Spleen (tissue), 11 donors: ENCODE measurements around the gene SLC25A10. TPM values are rescaled to one million over a fixed set of nuclear protein-coding genes. Genes with fewer than 3 reads are reported as not detected.

Source experiments
- DNase-seq: peaks from one replicate; pipeline ENCODE4 v3.0.0-alpha.2; 2020
- H3K27ac ChIP-seq, 8 donors: fragments of 200-600 bp; sonication (generic) in 7 of 8; 1 replicate in 4 of 8; 2 replicates in 4 of 8; pipeline versions ENCODE4 v1.5.0 to v1.8.0; 2016 to 2021; ENCODE audit warnings: inconsistent platforms in 4 of 8, mild to moderate bottlenecking in 4 of 8, moderate library complexity in 1 of 8
- H3K27me3 ChIP-seq, 7 donors: fragments of 200-600 bp; sonication (generic) in 6 of 7; replicated peaks in 1 of 7; 1 replicate in 4 of 7; 2 replicates in 3 of 7; pipeline versions ENCODE4 v1.5.0 to v1.8.0; 2016 to 2021; ENCODE audit warnings: inconsistent platforms in 3 of 7, mild to moderate bottlenecking in 1 of 7
- H3K36me3 ChIP-seq, 6 donors: fragments of 200-600 bp; sonication (generic) in 5 of 6; 1 replicate in 4 of 6; 2 replicates in 2 of 6; pipeline versions ENCODE4 v1.5.0 to v1.8.0; 2016 to 2021; ENCODE audit warnings: inconsistent platforms in 2 of 6
- H3K4me1 ChIP-seq, 6 donors: fragments of 200-600 bp; sonication (generic) in 5 of 6; 1 replicate in 3 of 6; 2 replicates in 3 of 6; pipeline versions ENCODE4 v1.5.0 to v1.8.0; 2016 to 2021; ENCODE audit warnings: inconsistent platforms in 3 of 6
- H3K4me3 ChIP-seq, 8 donors: fragments of 200-600 bp; sonication (generic) in 7 of 8; 1 replicate in 4 of 8; 2 replicates in 4 of 8; pipeline versions ENCODE4 v1.5.0 to v1.8.0; 2016 to 2021; ENCODE audit warnings: inconsistent platforms in 4 of 8, mild to moderate bottlenecking in 4 of 8, moderate library complexity in 2 of 8
- H3K9me3 ChIP-seq, 8 donors: fragments of 200-600 bp; sonication (generic) in 7 of 8; 1 replicate in 4 of 8; 2 replicates in 4 of 8; pipeline versions ENCODE4 v1.5.0 to v1.8.0; 2016 to 2021; ENCODE audit warnings: inconsistent platforms in 4 of 8
- POLR2A ChIP-seq, 3 donors: fragments of 450-650 bp; IDR thresholded peaks; one replicate each; pipeline ENCODE4 v1.5.1; 2017; ENCODE audit warnings: antibody characterized with exemption in 3 of 3, mild to moderate bottlenecking in 1 of 3
- POLR2AphosphoS5 ChIP-seq, 3 donors: sonication (generic); formaldehyde crosslinking; IDR thresholded peaks; one replicate each; pipeline ENCODE4 v1.5.1; 2017; ENCODE audit warnings: antibody characterized with exemption in 3 of 3
- WGBS, 5 donors: extraction: QIAGEN DNeasy Blood & Tissue Kit in 3 of 5; methylation state at CpG; one replicate each; pipeline versions ENCODE4 v1.1.5 to v1.1.7; 2013 to 2018; 5-methylcytosine and 5-hydroxymethylcytosine counted together
- intact Hi-C: fragments of 100-400 bp; cut with DNase I; formaldehyde crosslinking; loops from one replicate; pipeline ENCODE4 v1.15.0; 2023; ENCODE audit warnings: low total_unique reads
- polyA plus RNA-seq, 3 donors: library from polyadenylated mRNA; stranded (reverse); fragments of 200-250 nt; gene quantifications; one replicate each; pipeline ENCODE4 v1.2.1, GENCODE V29; 2013
- total RNA-seq, 7 donors: library from RNA; depleted of rRNA in 3 of 7; stranded (reverse); fragments of >200 nt in 3 of 7; fragmentation: NEBNext Ultra II Directional in 4 of 7; extraction: Animal tissue kit (Norgen Biotek cat#: 25700) in 4 of 7; gene quantifications; one replicate each; pipeline versions ENCODE4 v1.1.0 to v1.2.1, GENCODE V29; 2016 to 2021
- TF ChIP-seq, protein P1 (sequence below), 11 experiments: fragments of 200-600 bp in 7 of 11; fragments of 450-650 bp in 4 of 11; sonication (generic) in 4 of 11; IDR thresholded peaks in 8 of 11; conservative IDR thresholded peaks in 3 of 11; 1 replicate in 7 of 11; 2 replicates in 4 of 11; pipeline versions ENCODE4 v1.4.0 to v1.8.0; 2016 to 2021; ENCODE audit warnings: antibody characterized with exemption in 11 of 11, inconsistent platforms in 4 of 11, mild to moderate bottlenecking in 1 of 11
- donor health status: healthy with polysubstance abuse.
- donor health status: DM: no; HTN: no; CAD: no; lungs with moderate emphysema.
- donor health status: DM: no; HTN: no; CAD: no.
- donor health status: Bipolar disorder and iron deficiency.
- donor health status: healthy.
- donor health status: DM: no; HTN: no; CAD: no.
- donor health status: DM: yes; HTN: yes; CAD: no.

Gene SLC25A10
- total and polyA plus RNA-seq, 10 donors, result 2.9 to 7.7 (median 4.0) TPM

DNA sequence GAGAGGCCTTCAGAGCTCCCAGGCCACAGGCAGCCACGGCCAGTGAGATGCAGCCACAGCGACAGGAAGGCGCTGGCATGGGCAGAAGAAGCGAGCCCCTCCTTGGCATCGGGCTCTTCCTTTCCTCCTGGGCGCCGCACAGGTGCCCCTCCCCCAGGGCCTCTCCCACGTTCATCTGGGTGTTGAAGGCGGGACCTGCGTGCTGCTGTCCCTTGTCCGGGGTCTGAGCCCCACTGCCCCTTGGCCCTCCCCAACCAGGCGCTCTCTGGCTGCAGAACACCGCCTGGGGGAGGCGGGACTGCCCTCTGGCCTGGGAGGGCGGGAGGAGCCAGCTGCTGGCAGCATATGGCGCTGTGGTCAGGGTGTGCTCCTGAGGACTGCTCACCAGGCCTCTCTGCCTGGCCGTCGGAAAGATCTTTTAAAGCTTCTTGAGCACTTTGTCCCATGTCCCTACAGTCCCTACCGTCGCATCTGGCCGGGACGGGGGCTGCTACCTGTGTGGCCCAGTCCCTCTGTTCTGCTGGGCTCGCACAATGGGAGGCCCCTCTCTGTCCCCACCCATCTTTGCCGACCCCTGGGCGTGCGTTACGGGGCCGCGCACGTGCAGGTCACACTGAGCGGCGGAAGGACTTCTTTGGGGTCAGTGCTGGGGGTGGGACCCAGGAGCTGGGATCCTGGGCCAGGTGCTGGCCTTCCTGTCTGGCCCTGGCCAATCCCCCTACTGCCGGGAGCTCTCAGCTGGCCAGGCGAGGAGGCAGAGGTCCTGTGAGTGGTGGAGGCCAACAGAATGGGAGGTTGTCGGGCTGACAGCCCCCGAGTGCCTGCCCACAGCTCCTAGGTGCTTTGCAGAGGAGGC is 1.7 kb downstream of the SLC25A10 start:
- DNase-seq, result peak; percentile 76
- 74 to 88% (median 81%) methylated on average over 11 to 36 of the region's 36 CpGs for WGBS, 5 donors
- Histone ChIP-seq H3K4me3 (peak overlapping the region in 1 of 8 donors; percentile 99), H3K4me1 (peaks cover 22 to 57% (median 34%) of the 10 kb centered on the region in 6 donors), H3K27ac (no peak overlapping the region), H3K27me3 (no peaks in the 10 kb centered on the region), H3K9me3 (no peaks in the 10 kb centered on the region), H3K36me3 (peaks cover 0 to 33% (median 0%) of the 10 kb centered on the region in 6 donors)
- TF ChIP-seq POLR2AphosphoS5 (IDR thresholded peaks at IDR 0.05) (no peak), POLR2A (IDR thresholded peaks at IDR 0.05) (no peak)
- TF ChIP-seq, protein P1, sequence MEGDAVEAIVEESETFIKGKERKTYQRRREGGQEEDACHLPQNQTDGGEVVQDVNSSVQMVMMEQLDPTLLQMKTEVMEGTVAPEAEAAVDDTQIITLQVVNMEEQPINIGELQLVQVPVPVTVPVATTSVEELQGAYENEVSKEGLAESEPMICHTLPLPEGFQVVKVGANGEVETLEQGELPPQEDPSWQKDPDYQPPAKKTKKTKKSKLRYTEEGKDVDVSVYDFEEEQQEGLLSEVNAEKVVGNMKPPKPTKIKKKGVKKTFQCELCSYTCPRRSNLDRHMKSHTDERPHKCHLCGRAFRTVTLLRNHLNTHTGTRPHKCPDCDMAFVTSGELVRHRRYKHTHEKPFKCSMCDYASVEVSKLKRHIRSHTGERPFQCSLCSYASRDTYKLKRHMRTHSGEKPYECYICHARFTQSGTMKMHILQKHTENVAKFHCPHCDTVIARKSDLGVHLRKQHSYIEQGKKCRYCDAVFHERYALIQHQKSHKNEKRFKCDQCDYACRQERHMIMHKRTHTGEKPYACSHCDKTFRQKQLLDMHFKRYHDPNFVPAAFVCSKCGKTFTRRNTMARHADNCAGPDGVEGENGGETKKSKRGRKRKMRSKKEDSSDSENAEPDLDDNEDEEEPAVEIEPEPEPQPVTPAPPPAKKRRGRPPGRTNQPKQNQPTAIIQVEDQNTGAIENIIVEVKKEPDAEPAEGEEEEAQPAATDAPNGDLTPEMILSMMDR (IDR thresholded peaks at IDR 0.05 in 8 of 11, conservative IDR thresholded peaks at IDR 0.05 in 3 of 11), result no peak
- intact Hi-C loops, result no loop called here

DNA sequence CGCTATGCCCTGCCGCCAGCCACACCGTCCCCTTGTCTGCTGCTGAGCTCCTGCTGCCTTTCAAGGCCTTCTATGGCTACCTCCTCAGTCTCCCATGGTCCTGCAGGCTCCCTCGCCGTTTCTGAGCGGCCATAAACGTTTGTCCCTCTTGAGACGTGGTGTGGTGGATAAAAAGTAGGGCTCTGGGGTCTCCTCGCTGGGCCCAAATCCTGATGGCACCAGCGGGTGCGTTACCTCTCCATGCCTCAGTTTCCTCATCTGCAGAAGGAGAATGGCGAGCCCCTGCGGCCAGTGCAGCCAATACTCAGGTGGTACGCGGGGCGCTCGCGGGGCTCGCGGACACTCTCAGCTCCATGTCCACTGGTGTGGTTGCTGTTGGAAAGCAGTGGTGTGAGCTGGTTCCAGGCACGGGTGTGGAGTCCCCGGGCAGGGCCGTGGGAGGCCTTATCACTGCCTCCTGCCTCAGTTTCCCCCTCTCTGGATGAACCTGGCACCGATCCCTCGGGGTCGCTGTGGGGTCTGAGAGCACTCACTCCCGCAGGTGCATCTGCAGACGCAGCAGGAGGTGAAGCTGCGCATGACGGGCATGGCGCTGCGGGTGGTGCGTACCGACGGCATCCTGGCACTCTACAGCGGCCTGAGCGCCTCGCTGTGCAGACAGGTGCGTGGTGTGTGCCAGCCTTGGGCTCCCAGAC is 2.5 kb downstream of the SLC25A10 start:
- intact Hi-C loops, result no loop called here
- H3K9me3 ChIP-seq, result no peaks in the 10 kb centered on the region
- H3K4me3 ChIP-seq, result no peak overlapping the region
- TF ChIP-seq POLR2A (IDR thresholded peaks at IDR 0.05) (no peak), POLR2AphosphoS5 (IDR thresholded peaks at IDR 0.05) (no peak)
- TF ChIP-seq, protein P1 (IDR thresholded peaks at IDR 0.05 in 8 of 11, conservative IDR thresholded peaks at IDR 0.05 in 3 of 11), result no peak
- 94 to 97% (median 95%) methylated on average over 23 to 39 of the region's 39 CpGs for WGBS, 5 donors
- no peaks in the 10 kb centered on the region for H3K27me3 ChIP-seq
- peaks cover 0 to 35% (median 0%) of the 10 kb centered on the region in 6 donors for H3K36me3 ChIP-seq
- H3K27ac ChIP-seq, result no peak overlapping the region
- DNase-seq, result no peak
- H3K4me1 ChIP-seq, result peaks cover 22 to 55% (median 34%) of the 10 kb centered on the region in 6 donors

DNA sequence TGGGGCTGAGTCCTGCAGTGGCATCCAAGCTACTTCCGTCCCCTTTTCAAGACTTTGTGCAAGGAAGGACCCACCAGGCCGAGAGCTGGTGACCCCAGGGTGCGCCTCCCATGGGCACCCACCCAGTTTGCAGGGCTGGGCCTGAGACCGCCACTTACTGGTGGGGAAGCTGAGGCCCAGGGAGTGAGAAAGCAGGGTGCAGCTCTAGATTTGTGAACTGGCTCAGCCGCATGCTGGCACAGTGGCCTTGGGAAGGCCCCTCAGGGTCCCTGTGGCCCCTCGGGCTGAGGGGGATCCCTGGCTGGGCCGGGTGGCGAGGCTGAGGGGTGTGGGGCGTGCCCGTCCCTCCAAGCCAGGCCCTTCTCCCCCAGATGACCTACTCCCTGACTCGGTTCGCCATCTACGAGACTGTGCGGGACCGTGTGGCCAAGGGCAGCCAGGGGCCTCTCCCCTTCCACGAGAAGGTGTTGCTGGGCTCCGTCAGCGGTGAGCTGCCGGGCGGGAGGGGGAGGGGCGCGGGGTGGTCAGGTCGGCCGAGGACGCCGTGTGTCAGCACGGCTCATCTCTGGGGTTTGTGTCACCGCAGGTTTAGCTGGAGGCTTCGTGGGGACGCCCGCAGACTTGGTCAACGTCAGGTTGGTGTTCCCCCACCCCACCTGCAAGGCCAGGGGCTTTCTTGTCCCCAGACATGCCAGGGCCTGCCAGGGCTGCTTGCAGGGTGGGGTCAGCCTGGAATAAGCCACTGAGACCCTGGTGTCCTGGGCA is 3.2 kb downstream of the SLC25A10 start:
- TF ChIP-seq, protein P1 (IDR thresholded peaks at IDR 0.05 in 8 of 11, conservative IDR thresholded peaks at IDR 0.05 in 3 of 11), result no peak
- no peak for TF ChIP-seq POLR2A (IDR thresholded peaks at IDR 0.05)
- TF ChIP-seq POLR2AphosphoS5 (IDR thresholded peaks at IDR 0.05), result no peak
- no peak overlapping the region for H3K4me3 ChIP-seq
- intact Hi-C loops, result no loop called here
- H3K27me3 ChIP-seq, result no peaks in the 10 kb centered on the region
- H3K36me3 ChIP-seq, result peaks cover 0 to 42% (median 0%) of the 10 kb centered on the region in 6 donors
- no peaks in the 10 kb centered on the region for H3K9me3 ChIP-seq
- DNase-seq, result no peak
- H3K4me1 ChIP-seq, result peaks cover 19 to 48% (median 32%) of the 10 kb centered on the region in 6 donors
- WGBS, 5 donors, result 93 to 96% (median 94%) methylated on average over 9 to 32 of the region's 32 CpGs
- H3K27ac ChIP-seq, result no peak overlapping the region
